ENCODE data around the gene CCDC146. TPM values are rescaled to one million over a fixed set of nuclear protein-coding genes. Genes with fewer than 3 reads are reported as not detected.

CCDC146 gene
- total RNA-seq, 6 experiments from 2014 or later: 2.6 to 7.2 (median 4.0) TPM

DNA sequence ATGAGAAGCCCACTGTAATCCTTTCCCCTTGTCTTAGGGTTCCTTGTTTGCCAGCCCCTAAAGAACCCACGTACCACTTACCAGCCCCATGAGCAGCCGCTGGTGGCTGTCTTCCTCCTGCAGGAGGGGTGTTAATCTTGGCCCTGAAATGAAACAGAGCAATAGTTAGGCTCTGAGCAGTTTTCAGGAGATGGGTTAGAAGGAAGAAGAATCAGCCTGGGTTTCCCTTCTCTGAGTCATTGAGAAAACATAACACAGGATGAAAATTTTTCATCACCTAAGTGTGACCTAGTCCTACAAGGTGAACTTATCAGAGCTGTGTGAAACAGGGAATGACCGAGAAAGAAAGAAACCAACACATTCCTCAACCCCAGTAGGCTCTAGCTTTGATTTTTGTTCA, 203.7 kb downstream of the CCDC146 start:
- intact Hi-C loops (cut with DNase I): loop anchor here in 1 of 2 donors (10.0 kb wide), 1 partner anchor 71 kb away; no protein-coding TSS in a partner anchor
- Histone ChIP-seq H3K4me1 (peaks cover 0 to 4% (median 0%) of the 10 kb centered on the region in 4 donors), H3K9me3 (no peaks in the 10 kb centered on the region), H3K27me3 (no peaks in the 10 kb centered on the region), H3K36me3 (no peaks in the 10 kb centered on the region), H3K27ac (no peak overlapping the region), H3K4me3 (no peak overlapping the region)
- TF ChIP-seq, protein P1, sequence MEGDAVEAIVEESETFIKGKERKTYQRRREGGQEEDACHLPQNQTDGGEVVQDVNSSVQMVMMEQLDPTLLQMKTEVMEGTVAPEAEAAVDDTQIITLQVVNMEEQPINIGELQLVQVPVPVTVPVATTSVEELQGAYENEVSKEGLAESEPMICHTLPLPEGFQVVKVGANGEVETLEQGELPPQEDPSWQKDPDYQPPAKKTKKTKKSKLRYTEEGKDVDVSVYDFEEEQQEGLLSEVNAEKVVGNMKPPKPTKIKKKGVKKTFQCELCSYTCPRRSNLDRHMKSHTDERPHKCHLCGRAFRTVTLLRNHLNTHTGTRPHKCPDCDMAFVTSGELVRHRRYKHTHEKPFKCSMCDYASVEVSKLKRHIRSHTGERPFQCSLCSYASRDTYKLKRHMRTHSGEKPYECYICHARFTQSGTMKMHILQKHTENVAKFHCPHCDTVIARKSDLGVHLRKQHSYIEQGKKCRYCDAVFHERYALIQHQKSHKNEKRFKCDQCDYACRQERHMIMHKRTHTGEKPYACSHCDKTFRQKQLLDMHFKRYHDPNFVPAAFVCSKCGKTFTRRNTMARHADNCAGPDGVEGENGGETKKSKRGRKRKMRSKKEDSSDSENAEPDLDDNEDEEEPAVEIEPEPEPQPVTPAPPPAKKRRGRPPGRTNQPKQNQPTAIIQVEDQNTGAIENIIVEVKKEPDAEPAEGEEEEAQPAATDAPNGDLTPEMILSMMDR (IDR thresholded peaks at IDR 0.05): no peak
- TF ChIP-seq POLR2A (IDR thresholded peaks at IDR 0.05): no peak
- 81% methylated on average over 2 of the region's 3 CpGs for WGBS (ENCODE audit: insufficient coverage, low coverage, low lambda C conversion rate, missing lambda C conversion rate)
- DNase-seq (no peak), ATAC-seq (no peak)

DNA sequence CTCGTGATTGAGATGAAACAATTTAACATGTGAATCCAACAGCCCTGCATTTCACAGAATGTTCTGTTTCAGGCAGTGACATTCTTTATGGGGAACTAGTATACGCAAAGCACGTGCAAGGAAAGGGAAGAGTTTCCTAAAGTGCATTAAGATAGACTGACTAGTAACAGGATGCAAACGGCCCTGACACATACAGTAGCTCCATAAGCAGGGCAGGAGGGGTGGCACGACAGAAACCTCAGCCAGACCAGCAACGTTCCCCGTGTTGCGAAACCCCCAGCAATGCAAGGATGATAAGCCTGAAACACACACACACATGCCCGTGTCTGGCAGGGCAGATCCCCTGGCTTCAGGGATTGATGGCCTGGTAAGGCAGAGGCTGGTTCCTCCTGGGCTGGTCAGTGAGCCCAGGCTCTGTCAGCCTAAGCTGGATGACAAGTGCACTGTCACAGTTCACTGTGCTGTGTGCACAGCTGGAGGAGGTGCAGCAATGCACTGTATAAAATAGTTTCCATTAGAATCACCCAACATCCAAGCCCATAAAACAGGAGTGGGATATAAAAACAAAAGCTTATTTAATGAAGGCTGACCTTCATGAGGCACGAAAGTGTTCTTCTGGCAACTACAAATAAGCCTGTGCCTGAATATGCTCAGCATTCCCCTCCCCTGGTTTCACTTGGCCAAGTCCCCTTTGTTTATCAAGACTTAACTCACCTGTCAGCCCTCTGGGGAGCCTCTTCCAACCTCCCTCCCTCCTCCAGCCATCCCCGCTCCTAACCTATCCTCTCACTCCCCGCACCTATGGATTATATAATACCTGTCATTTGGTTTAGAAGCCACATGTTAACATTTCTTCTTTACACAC, 204.9 kb downstream of the CCDC146 start:
- no peak overlapping the region for H3K27ac ChIP-seq
- intact Hi-C loops (cut with DNase I): loop anchor here in 1 of 2 donors (10.0 kb wide), 1 partner anchor 72 kb away; no protein-coding TSS in a partner anchor
- no peaks in the 10 kb centered on the region for H3K36me3 ChIP-seq
- 44% methylated on average over 9 of the region's 12 CpGs for WGBS (ENCODE audit: insufficient coverage, low coverage, low lambda C conversion rate, missing lambda C conversion rate)
- H3K4me3 ChIP-seq: no peak overlapping the region
- ATAC-seq (peak; percentile 34 to 60 (median 47)), DNase-seq (peak in 2 of 3 donors; percentile 54 to 57)
- TF ChIP-seq, protein P1 (IDR thresholded peaks at IDR 0.05): no peak
- TF ChIP-seq POLR2A (IDR thresholded peaks at IDR 0.05): no peak
- peaks cover 0 to 7% (median 0%) of the 10 kb centered on the region in 4 donors for H3K4me1 ChIP-seq
- no peaks in the 10 kb centered on the region for H3K27me3 ChIP-seq
- no peaks in the 10 kb centered on the region for H3K9me3 ChIP-seq

DNA sequence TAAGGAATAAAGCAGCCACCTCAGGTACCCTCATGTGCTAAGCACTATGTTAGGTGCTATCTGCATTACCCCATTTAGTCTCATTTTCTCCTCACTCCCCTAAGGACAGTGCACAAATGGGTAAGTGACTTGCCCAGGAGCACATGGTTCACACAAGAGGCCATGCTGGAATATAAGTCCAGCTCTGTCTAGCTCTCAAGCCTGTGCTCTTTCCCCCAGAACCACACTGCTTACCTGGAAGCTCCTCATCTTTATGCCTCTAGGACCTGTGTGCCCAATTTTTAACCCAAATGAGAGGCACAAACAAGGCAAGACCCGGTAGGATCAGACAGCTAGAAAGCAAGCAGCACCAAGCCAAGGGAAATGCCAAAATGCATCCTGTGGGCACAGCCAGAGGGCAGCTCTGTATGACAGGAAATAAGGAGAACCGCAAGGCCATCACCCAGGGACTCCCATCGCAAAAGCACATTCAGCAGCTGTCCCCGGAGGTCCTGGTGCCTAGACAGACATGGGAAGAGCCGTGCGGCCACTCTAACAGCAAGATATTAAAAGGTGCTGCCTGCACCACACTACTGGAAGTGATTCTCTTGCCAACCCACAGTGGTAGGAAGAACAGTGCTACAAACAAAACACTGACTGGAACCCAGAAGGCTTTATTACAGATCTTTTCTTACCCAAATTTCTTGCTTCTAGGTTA, 205.7 kb downstream of the CCDC146 start:
- intact Hi-C loops (cut with DNase I): loop anchor here in 1 of 2 donors (10.0 kb wide), 1 partner anchor 73 kb away; no protein-coding TSS in a partner anchor
- TF ChIP-seq, protein P1 (IDR thresholded peaks at IDR 0.05): no peak
- TF ChIP-seq POLR2A (IDR thresholded peaks at IDR 0.05): no peak
- H3K27me3 ChIP-seq: no peaks in the 10 kb centered on the region
- no peaks in the 10 kb centered on the region for H3K9me3 ChIP-seq
- DNase-seq (no peak), ATAC-seq (no peak)
- 22% methylated on average over 2 of the region's 6 CpGs for WGBS (ENCODE audit: insufficient coverage, low coverage, low lambda C conversion rate, missing lambda C conversion rate)
- H3K4me3 ChIP-seq: no peak overlapping the region
- peaks cover 0 to 7% (median 0%) of the 10 kb centered on the region in 4 donors for H3K4me1 ChIP-seq
- no peaks in the 10 kb centered on the region for H3K36me3 ChIP-seq
- no peak overlapping the region for H3K27ac ChIP-seq

DNA sequence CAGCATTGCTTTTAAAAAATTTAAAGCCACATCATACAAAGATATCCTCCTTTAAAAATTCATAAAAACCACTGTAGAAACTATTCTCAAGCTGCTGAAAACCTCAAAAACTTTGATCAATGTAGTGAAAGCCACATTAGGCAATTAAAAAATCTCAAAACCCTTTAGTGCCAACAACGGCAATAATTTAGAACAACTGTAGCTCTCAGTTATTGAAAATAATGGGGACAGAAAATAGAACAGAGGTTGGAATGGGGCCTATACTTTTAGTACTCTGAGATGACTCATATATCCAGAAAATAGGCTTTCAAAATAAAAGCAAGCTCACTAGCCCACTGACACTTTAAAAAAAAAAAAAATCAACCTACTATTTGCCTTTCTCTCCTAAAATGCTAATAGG, 206.3 kb downstream of the CCDC146 start:
- Histone ChIP-seq H3K4me3 (no peak overlapping the region), H3K4me1 (peaks cover 0 to 7% (median 0%) of the 10 kb centered on the region in 4 donors), H3K9me3 (no peaks in the 10 kb centered on the region), H3K27me3 (no peaks in the 10 kb centered on the region), H3K27ac (no peak overlapping the region), H3K36me3 (no peaks in the 10 kb centered on the region)
- intact Hi-C loops (cut with DNase I): loop anchor here in 1 of 2 donors (10.0 kb wide), 1 partner anchor 74 kb away; no protein-coding TSS in a partner anchor
- no peak for ATAC-seq
- TF ChIP-seq, protein P1 (IDR thresholded peaks at IDR 0.05): no peak
- no peak for TF ChIP-seq POLR2A (IDR thresholded peaks at IDR 0.05)
- no peak for DNase-seq
- WGBS (ENCODE audit: insufficient coverage, low coverage, low lambda C conversion rate, missing lambda C conversion rate): 42% methylated on average over 1 of the region's 1 CpG

Data from right lobe of liver (tissue), 6 donors.